Kidney (tissue), 14 donors: ENCODE data around the gene TMEM44. TPM values are rescaled to one million over a fixed set of nuclear protein-coding genes. Genes with fewer than 3 reads are reported as not detected.
A peak's percentile ranks its signal among the peaks of the same experiment; 100 is the strongest.

ENCODE experiments used
- DNase-seq, 5 donors: peaks; one replicate each; pipeline ENCODE4 v3.0.0-alpha.2; 2013 to 2020
- FAIRE-seq: peaks from 2 replicates; lab custom pipeline; 2012; peaks lifted over from hg19 to GRCh38; lab: Jason Lieb, UNC
- H3K27ac ChIP-seq, 2 donors: one replicate each; pipeline ENCODE4 v1.7.0; 2013; ENCODE audit warnings: low read depth in 2 of 2, low read length in 2 of 2, inconsistent platforms in 1 of 2
- H3K27me3 ChIP-seq: one replicate; pipeline ENCODE4 v1.7.1; 2013; ENCODE audit warnings: low read length, inconsistent platforms; ENCODE audit not compliant: control insufficient read depth, insufficient read depth
- H3K36me3 ChIP-seq, 3 donors: one replicate each; pipeline versions ENCODE4 v1.7.0 to v1.7.1; 2013; ENCODE audit warnings: low read length in 3 of 3, control low read depth in 1 of 3, inconsistent platforms in 1 of 3; ENCODE audit not compliant: insufficient read depth in 3 of 3, control insufficient read depth in 2 of 3
- H3K4me1 ChIP-seq, 3 donors: one replicate each; pipeline versions ENCODE4 v1.7.0 to v1.7.1; 2013; ENCODE audit warnings: low read length in 3 of 3, inconsistent platforms in 1 of 3, low read depth in 1 of 3; ENCODE audit not compliant: control insufficient read depth in 2 of 3, insufficient read depth in 2 of 3
- H3K4me3 ChIP-seq, 3 donors: one replicate each; pipeline versions ENCODE4 v1.7.0 to v1.8.1; 2013; ENCODE audit warnings: low read length in 3 of 3, control low read depth in 1 of 3, inconsistent platforms in 1 of 3
- H3K9ac ChIP-seq, 3 donors: one replicate each; pipeline versions ENCODE4 v1.7.0 to v1.7.1; 2013; ENCODE audit warnings: low read length in 3 of 3, control low read depth in 1 of 3, inconsistent platforms in 1 of 3
- H3K9me3 ChIP-seq, 3 donors: one replicate each; pipeline versions ENCODE4 v1.7.0 to v1.7.1; 2013; ENCODE audit warnings: low read length in 3 of 3, control low read depth in 1 of 3, inconsistent platforms in 1 of 3; ENCODE audit not compliant: control insufficient read depth in 2 of 3, insufficient read depth in 1 of 3
- intact Hi-C: fragments of 100-400 bp; cut with DNase I; formaldehyde crosslinking; loops from one replicate; pipeline ENCODE4 v1.11.1; 2022
- polyA plus RNA-seq: library from polyadenylated mRNA; stranded (reverse); fragments of 350-450 nt; fragmentation: Illumina TruSeq; extraction: RNeasy Lipid Tissue Mini Kit (QIAGEN cat#74804); gene quantifications from one replicate; pipeline ENCODE4 v1.2.3, GENCODE V29; 2014; ENCODE audit warnings: low read depth, low replicate concordance; ENCODE audit not compliant: insufficient read depth
- total RNA-seq: library from RNA; stranded (reverse); fragmentation: NEBNext Ultra II Directional; extraction: Animal tissue kit (Norgen Biotek cat#: 25700); gene quantifications from one replicate; pipeline ENCODE4 v1.2.1, GENCODE V29; 2021
- TF ChIP-seq, protein P1 (sequence below): IDR thresholded peaks from 3 replicates; pipeline ENCODE4 v1.5.1; 2012; ENCODE audit warnings: mild to moderate bottlenecking, moderate library complexity, borderline replicate concordance; ENCODE audit not compliant: insufficient read depth; ENCODE audit errors: extremely low read depth
- donor health status: control.
- donor health status: control.
- donor health status: control.
- donor health status: control.
- donor health status: control.
- donor health status: DM: yes; HTN: yes; CAD: no.
- donor health status: Normal renal cell carcinoma (clear cell type).

The TMEM44 gene
- total and polyA plus RNA-seq, 2 donors from 2014 or later, result 7.0 to 15.7 TPM

GRCh38 chr3:194577986-194578905, 55.0 kb downstream of the TMEM44 start:
- no peaks in the 10 kb centered on the region for H3K36me3 ChIP-seq
- FAIRE-seq, result no peak
- TF ChIP-seq, protein P1, sequence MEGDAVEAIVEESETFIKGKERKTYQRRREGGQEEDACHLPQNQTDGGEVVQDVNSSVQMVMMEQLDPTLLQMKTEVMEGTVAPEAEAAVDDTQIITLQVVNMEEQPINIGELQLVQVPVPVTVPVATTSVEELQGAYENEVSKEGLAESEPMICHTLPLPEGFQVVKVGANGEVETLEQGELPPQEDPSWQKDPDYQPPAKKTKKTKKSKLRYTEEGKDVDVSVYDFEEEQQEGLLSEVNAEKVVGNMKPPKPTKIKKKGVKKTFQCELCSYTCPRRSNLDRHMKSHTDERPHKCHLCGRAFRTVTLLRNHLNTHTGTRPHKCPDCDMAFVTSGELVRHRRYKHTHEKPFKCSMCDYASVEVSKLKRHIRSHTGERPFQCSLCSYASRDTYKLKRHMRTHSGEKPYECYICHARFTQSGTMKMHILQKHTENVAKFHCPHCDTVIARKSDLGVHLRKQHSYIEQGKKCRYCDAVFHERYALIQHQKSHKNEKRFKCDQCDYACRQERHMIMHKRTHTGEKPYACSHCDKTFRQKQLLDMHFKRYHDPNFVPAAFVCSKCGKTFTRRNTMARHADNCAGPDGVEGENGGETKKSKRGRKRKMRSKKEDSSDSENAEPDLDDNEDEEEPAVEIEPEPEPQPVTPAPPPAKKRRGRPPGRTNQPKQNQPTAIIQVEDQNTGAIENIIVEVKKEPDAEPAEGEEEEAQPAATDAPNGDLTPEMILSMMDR, result no peak
- H3K9me3 ChIP-seq, result no peaks in the 10 kb centered on the region
- peak in 1 of 5 donors; percentile 84 for DNase-seq
- intact Hi-C loops, result no loop called here
- no peak overlapping the region for H3K27ac ChIP-seq
- H3K27me3 ChIP-seq, result no peaks in the 10 kb centered on the region
- no peak overlapping the region for H3K9ac ChIP-seq
- no peaks in the 10 kb centered on the region for H3K4me1 ChIP-seq
- H3K4me3 ChIP-seq, result no peak overlapping the region

GRCh38 chr3:194575484-194576210, 57.6 kb downstream of the TMEM44 start:
- Histone ChIP-seq H3K9ac (no peak overlapping the region), H3K9me3 (no peaks in the 10 kb centered on the region), H3K4me1 (peaks cover 0 to 9% (median 2%) of the 10 kb centered on the region in 3 donors), H3K27ac (no peak overlapping the region), H3K27me3 (no peaks in the 10 kb centered on the region), H3K4me3 (no peak overlapping the region), H3K36me3 (no peaks in the 10 kb centered on the region)
- TF ChIP-seq, protein P1, result peak; percentile 2
- intact Hi-C loops, result no loop called here
- FAIRE-seq (no peak), DNase-seq (peak in 1 of 5 donors; percentile 37)

- FAIRE-seq (no peak), DNase-seq (peak in 1 of 5 donors; percentile 12)
- H3K9ac ChIP-seq, result no peak overlapping the region
- H3K4me3 ChIP-seq, result no peak overlapping the region
- intact Hi-C loops, result no loop called here
- peaks cover 0 to 9% (median 2%) of the 10 kb centered on the region in 3 donors for H3K4me1 ChIP-seq
- TF ChIP-seq, protein P1, result no peak
- H3K27me3 ChIP-seq, result no peaks in the 10 kb centered on the region
- no peaks in the 10 kb centered on the region for H3K36me3 ChIP-seq
- no peak overlapping the region for H3K27ac ChIP-seq
- H3K9me3 ChIP-seq, result no peaks in the 10 kb centered on the region
These were observed 58.4 kb downstream of the TMEM44 start for GRCh38 chr3:194574639-194575483.
